Stimulated activated CD4-positive, alpha-beta T cell treated with anti-CD3 and anti-CD28 coated beads, Interleukin-1b, Interleukin-23, amount 100 ng/mL, for 4 hours (primary cell): ENCODE data around the gene GRID1.

Experiments
- DNase-seq, 2 donors: peaks; one replicate each; pipeline ENCODE4 v3.0.0-alpha.2; 2020; ENCODE audit warnings: low read depth in 2 of 2

Gene GRID1

GRCh38 chr10:85601526-85601925 lies 765.1 kb downstream of the GRID1 start:
- no peak for DNase-seq

GRCh38 chr10:85600744-85601081 lies 765.9 kb downstream of the GRID1 start:
- no peak for DNase-seq

- DNase-seq, result no peak
Observed at GRCh38 chr10:85600026-85600743, 766.4 kb downstream of the GRID1 start.

DNA sequence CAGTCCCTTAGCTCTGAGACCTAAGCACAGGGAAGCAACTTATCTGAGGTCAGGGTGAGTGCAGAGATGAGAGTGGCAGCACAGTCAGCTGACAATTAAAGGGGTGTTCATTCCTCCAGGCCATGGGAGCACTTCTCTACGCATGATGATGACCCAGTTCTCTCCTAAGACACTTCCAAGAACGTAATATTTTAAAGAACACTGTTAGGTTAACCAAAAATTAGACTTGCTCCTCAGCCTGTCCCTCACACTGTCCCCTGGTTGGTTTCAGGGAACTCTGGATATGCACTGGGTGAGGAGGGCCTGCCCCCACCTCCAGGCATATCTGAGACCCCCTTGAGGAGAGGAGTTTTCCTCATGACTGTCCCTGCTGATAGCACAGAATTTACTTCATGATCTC lies 767.5 kb downstream of the GRID1 start:
- DNase-seq, result no peak

DNA sequence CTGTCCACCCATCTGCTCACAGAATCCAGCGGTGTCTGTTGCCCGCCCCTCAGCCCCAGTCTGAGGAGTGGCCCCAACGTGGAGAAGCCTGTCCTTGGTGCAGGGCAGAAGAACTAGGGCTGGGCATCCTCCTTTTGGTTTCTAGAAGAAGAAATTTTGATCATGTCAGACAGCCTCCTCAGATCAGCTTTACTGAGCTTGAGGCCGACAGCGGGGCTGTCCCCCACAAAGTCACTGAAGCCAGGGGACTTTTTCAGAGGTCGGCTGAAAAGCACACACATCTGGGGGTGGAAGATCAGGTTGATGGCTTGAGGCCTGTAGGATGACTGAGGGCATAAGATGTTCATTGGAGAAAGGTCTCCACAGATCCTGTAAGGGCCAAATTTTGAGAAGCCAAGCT lies 767.9 kb downstream of the GRID1 start:
- no peak for DNase-seq

DNA sequence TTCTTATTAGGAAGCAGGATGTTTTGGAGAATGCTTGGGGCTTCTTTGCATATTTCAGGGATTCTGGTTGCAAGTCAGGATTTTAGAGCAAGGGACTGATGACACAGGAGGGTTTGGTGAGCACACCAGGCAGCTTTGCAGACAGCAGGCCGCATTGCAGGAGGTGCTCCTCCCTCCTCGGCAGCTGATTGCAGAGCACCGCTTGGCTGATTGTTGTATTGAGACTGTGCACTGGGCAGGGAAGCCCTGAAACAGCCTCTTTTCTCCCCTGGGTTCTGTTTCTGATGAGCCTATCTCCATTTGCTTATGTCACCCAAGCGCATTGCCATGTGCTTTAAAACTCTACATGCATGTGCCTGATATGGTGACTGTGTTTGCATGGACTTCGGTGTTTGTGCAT lies 769.6 kb downstream of the GRID1 start:
- DNase-seq, result no peak

- DNase-seq, result no peak
Observed at GRCh38 chr10:85596389-85596788, 770.2 kb downstream of the GRID1 start.

GRCh38 chr10:85594239-85594638 lies 772.4 kb downstream of the GRID1 start:
- DNase-seq, result no peak

DNA sequence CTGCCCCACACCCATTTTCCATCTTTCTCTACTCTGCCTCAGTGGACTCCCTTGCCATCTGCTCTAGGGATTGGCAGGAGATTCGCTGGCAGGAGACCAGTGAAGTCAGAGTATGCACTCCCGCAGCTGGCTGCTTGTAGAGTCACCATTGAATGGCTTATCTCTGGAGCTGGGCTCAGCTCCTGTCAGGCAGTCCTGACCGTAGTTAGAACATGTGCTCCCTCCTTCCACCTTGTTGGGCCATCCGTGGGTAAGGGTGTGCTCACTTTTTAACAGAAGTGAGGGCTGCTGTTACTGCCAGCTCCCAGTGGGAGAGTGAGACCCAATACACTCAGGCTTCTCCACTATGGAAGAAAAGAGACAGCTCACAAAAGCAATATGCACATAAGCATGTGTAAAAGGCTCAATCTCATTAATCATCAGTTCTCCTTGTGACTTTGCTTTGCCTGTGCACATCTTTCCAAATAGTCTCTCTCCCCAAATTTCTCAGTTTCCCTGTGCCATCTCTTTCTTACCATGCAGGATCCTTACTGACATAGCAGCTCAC lies 773.3 kb downstream of the GRID1 start:
- DNase-seq, result no peak

DNA sequence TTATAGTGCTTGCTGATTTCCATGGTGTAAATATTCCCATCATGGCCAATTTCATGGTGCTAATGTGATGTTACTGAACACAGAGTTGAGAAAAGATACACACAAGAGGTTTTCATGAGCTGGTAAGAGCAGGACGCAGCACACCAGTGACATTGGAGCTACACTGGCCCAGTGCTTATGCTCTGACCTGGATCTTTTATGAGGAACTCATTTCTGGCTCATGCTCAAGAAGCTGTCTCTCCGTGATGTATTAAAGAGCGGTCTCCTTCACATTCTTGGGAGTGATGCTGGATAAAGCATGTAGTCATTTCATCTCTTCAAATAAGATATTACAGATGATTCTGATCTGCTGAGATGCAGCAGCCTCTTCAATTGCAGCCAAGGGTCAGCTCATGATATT lies 785.2 kb downstream of the GRID1 start:
- no peak for DNase-seq

DNA sequence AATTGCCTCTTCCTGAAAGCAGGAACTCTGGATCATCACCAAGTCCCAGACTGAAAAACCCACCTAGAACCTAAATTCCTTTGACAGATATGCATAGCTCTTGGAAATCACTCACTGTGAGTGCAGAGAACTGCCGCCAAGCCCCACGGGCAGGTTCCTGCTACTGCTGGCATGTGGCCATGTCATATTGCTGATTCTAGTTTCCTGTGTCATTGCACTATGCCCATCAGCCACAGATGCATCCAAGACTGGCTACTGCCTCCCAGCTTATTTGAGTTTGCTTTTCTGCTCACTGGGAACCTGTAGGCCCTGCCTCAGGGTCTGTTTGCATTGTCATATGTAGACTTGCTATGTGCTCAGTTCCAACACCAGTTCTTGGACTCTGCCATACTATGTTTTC lies 786.0 kb downstream of the GRID1 start:
- DNase-seq, result no peak

- DNase-seq, result no peak
Observed at GRCh38 chr10:85578860-85579259, 787.7 kb downstream of the GRID1 start.

GRCh38 chr10:85575441-85575840 lies 791.2 kb downstream of the GRID1 start:
- no peak for DNase-seq

DNA sequence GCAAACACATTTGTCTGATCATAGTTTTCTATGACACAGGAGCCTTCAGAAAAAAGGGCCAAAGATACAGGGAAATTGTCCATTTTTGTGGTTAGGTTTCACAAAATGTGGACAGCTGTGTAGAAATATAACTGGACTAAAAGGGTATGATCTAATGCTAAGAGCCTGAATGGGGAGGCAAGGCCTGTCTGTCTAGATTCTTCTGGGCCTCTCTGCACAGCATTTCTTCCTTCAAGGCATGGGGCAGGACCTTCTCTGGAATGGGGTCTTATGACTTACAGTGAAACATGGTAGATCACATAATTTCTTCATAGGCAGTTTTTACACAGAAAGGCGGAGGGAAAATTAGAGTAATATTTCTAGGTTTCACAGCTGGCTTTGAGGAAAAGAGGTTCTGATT lies 795.7 kb downstream of the GRID1 start:
- no peak for DNase-seq

- DNase-seq, result no peak
Observed at GRCh38 chr10:85565381-85565780, 801.2 kb downstream of the GRID1 start.

- DNase-seq, result no peak
Observed at GRCh38 chr10:85558533-85558932, 808.1 kb downstream of the GRID1 start.

DNA sequence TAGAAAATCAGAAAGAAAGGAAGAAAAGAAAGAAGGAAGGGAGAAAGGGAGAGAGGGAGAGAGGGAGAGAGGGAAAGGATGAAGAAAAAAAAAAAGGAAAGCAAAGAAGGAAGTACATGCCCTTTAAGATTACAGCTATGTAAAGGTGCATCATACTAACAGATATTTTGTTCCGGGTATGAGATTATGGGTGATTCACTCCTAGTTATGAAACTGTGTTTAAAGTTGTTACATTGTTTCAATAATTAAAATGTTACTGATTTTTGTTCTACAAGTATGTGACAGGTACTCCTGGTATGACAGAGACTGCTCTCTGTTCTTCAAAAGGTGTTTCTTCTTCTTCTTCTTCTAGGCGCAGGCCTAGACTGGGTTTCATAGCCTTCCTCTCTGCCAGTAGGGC lies 808.9 kb downstream of the GRID1 start:
- no peak for DNase-seq

GRCh38 chr10:85557077-85557476 lies 809.5 kb downstream of the GRID1 start:
- no peak for DNase-seq
